GM12874 (cell line): ENCODE measurements around the gene SLC4A11.

Experiments used
- CTCF ChIP-seq: IDR thresholded peaks from 2 replicates; pipeline ENCODE4 v1.5.1; 2011; ENCODE audit warnings: low read depth, mild to moderate bottlenecking, control low read depth, low read length, moderate library complexity; ENCODE audit not compliant: insufficient read depth

SLC4A11 gene

GRCh38 chr20:3245711-3246110 is 6.7 kb upstream of the SLC4A11 start:
- TF ChIP-seq CTCF: no peak

- no peak for TF ChIP-seq CTCF
These were observed 6.2 kb upstream of the SLC4A11 start for GRCh38 chr20:3245156-3245555.

GRCh38 chr20:3244613-3245012 is 5.6 kb upstream of the SLC4A11 start:
- TF ChIP-seq CTCF: no peak

- TF ChIP-seq CTCF: no peak
These were observed 4.8 kb upstream of the SLC4A11 start for GRCh38 chr20:3243718-3244358.

GRCh38 chr20:3242172-3242692 is 3.2 kb upstream of the SLC4A11 start:
- TF ChIP-seq CTCF: no peak

- no peak for TF ChIP-seq CTCF
These were observed 1.9 kb upstream of the SLC4A11 start for GRCh38 chr20:3240776-3241363.

GRCh38 chr20:3239867-3240775 is 1.1 kb upstream of the SLC4A11 start:
- no peak for TF ChIP-seq CTCF
